Measurements from ENCODE around the gene ZNF574. TPM values are rescaled to one million over a fixed set of nuclear protein-coding genes. Genes with fewer than 3 reads are reported as not detected.

Gene ZNF574, protein sequence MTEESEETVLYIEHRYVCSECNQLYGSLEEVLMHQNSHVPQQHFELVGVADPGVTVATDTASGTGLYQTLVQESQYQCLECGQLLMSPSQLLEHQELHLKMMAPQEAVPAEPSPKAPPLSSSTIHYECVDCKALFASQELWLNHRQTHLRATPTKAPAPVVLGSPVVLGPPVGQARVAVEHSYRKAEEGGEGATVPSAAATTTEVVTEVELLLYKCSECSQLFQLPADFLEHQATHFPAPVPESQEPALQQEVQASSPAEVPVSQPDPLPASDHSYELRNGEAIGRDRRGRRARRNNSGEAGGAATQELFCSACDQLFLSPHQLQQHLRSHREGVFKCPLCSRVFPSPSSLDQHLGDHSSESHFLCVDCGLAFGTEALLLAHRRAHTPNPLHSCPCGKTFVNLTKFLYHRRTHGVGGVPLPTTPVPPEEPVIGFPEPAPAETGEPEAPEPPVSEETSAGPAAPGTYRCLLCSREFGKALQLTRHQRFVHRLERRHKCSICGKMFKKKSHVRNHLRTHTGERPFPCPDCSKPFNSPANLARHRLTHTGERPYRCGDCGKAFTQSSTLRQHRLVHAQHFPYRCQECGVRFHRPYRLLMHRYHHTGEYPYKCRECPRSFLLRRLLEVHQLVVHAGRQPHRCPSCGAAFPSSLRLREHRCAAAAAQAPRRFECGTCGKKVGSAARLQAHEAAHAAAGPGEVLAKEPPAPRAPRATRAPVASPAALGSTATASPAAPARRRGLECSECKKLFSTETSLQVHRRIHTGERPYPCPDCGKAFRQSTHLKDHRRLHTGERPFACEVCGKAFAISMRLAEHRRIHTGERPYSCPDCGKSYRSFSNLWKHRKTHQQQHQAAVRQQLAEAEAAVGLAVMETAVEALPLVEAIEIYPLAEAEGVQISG
- total RNA-seq = 8.2 and 9.7 TPM in 2 replicates

DNA sequence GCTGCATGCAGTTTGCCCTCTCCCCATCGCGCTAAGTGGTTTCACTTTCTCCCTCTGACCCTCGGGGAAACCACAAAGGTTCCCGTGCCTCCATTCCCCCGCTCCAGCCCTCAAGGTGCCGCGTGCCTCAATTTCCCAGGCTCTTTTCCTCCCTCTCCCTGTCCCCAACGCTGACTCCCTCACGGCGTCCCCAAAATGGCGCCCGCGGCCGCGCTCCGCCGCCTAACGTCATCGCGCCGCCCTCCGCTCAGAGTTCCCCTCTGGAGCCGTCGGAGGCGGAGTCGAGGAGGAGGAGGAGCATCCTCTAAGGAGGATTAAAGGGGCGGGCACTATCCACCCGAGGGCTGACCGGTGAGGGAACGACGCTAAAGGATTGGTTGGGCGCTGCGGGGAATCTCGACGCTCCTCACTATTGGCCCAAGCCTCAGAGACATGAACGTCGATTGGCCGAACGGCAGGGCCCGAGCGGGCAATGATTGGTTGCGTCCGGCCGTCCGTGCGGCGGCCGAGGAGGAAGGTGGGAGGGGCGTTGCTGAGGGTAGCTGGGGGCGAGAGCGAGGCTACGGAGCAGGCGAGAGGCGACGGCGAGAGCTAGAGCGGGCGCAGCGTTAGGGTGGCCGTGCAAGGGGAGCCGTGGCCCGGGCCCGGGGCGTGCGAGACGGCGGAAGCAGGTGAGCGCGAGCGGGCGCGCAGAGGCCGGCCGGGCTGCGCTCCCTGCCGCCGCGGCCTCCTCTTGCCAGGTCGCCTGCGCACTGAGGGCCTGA is at the start of gene ZNF574:
Gene ZNF574, plus strand, starts transcription at position 551 of the 764 bp plus-strand sequence. CDS start 2,441 bp downstream, outside the sequence.

GRCh38 chr19:42069619-42070351 is 6.2 kb upstream of the ZNF574 start, which contains the start of gene GRIK5:
Gene GRIK5, minus strand, starts transcription at chr19:42070206. Its CDS starts 4,436 bp downstream, at chr19:42065770.

Other genes starting within 250 kb of the ZNF574 start
- gene LYPD4, start 231.5 kb upstream of the ZNF574 start, total RNA-seq = not detected in 2 replicates
- gene DMRTC2, start 231.1 kb upstream of the ZNF574 start, total RNA-seq = not detected in 2 replicates
- gene RPS19, start 215.9 kb upstream of the ZNF574 start, total RNA-seq = 493 and 1,059 TPM in 2 replicates
- 0.09 and 0.11 TPM in 2 replicates for gene CD79A, start 198.9 kb upstream of the ZNF574 start, total RNA-seq
- 31.5 and 34.1 TPM in 2 replicates for gene ARHGEF1, start 193.0 kb upstream of the ZNF574 start, total RNA-seq
- not detected in 2 replicates for gene ERFL, start 147.7 kb upstream of the ZNF574 start, total RNA-seq
- gene RABAC1, start 116.8 kb upstream of the ZNF574 start, total RNA-seq = 86.5 and 158 TPM in 2 replicates
- gene ATP1A3, start 81.9 kb upstream of the ZNF574 start, total RNA-seq = not detected in 2 replicates
- gene GRIK5, start 6.0 kb upstream of the ZNF574 start, total RNA-seq = not detected in 2 replicates
- gene POU2F2, start 56.3 kb downstream of the ZNF574 start, total RNA-seq = 0.09 and 0.11 TPM in 2 replicates
- 20.6 and 22.2 TPM in 2 replicates for gene DEDD2, start 141.5 kb downstream of the ZNF574 start, total RNA-seq
- gene ZNF526, start 144.1 kb downstream of the ZNF574 start, total RNA-seq = 5.3 and 5.6 TPM in 2 replicates
- 9.6 and 10.2 TPM in 2 replicates for gene GSK3A, start 166.4 kb downstream of the ZNF574 start, total RNA-seq
- 25.5 and 27.0 TPM in 2 replicates for gene ERF, start 179.0 kb downstream of the ZNF574 start, total RNA-seq
- gene CIC, start 193.1 kb downstream of the ZNF574 start, total RNA-seq = 9.2 and 9.4 TPM in 2 replicates
- gene PRR19, start 226.0 kb downstream of the ZNF574 start, total RNA-seq = 0.22 and 0.26 TPM in 2 replicates
- gene PAFAH1B3, start 226.5 kb downstream of the ZNF574 start, total RNA-seq = 29.3 and 35.1 TPM in 2 replicates
- gene TMEM145, start 237.1 kb downstream of the ZNF574 start, total RNA-seq = 0.43 TPM in 1 of 2 replicates, not detected in the other
- 17.8 and 18.7 TPM in 2 replicates for gene MEGF8, start 249.5 kb downstream of the ZNF574 start, total RNA-seq

Data from dermis lymphatic vessel endothelial cell (primary cell).